ENCODE results near the gene MAP2K1.
A peak's percentile ranks its signal among the peaks of the same experiment; 100 is the strongest.

The MAP2K1 gene

GRCh38 chr15:66504563-66505429, 118.1 kb downstream of the MAP2K1 start, which contains the start of the genes RPL4 and ZWILCH:
Gene RPL4 (minus strand): TSS chr15:66504855. CDS start chr15:66504790, 65 bp downstream.
Gene ZWILCH (plus strand): TSS chr15:66505326. CDS start chr15:66505339, 13 bp downstream.
- peak within 1 kb of the TSS; percentile 94 for H3K4me3 ChIP-seq (ENCODE audit: low read depth, low read length)
- peak; percentile 94 for DNase-seq (ENCODE audit: low read depth)
- no peak for TF ChIP-seq CTCF (IDR thresholded peaks at IDR 0.05; ENCODE audit: control insufficient read depth, extremely low read depth, insufficient read depth)

DNA sequence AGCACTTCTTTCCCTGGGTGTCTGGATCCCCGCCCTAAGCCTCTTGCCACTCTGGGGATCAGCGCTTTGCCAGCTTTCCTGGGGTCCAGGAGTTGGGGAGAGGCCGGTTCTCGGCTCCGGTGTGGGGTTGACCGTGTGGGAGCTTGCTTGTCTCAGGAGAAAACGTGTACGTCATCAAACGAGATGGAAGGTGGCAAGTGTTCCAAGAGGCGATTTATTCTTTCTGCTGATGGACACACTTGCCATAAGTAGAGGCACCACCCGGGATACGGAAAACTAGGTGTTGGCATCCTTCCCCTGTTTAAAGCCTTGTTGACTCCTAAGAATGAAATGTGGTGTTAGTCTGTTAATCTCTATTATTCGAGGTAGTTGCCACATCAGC, 118.7 kb downstream of the MAP2K1 start:
- no peak for DNase-seq (ENCODE audit: low read depth)

DNA sequence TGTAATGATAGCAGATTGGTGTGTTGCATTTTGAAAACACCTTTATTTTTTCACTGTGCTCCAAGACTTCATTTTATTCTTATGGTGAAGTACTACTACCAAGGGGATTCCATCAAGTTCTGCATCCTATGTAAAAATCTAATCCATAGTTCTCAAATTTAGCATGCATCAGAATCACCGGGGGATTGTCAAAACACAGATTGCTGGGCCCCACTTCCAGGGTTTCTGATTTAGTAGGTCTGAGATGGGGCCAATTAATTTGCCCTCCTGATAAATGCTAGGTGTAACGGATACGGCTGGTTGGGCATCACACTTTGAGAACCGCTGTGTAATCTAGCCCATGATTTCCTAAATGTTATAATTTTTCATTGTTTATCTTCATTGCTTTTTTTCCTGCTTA, 119.1 kb downstream of the MAP2K1 start:
- H3K4me3 ChIP-seq (ENCODE audit: low read depth, low read length), result peak overlapping the region; percentile 94
- DNase-seq (ENCODE audit: low read depth), result no peak
- no peak for TF ChIP-seq CTCF (IDR thresholded peaks at IDR 0.05; ENCODE audit: control insufficient read depth, extremely low read depth, insufficient read depth)

More for the DNA sequence above, 118.7 kb downstream of the MAP2K1 start:
- H3K4me3 ChIP-seq (ENCODE audit: low read depth, low read length), result peak overlapping the region; percentile 94
- TF ChIP-seq CTCF (IDR thresholded peaks at IDR 0.05; ENCODE audit: control insufficient read depth, extremely low read depth, insufficient read depth), result no peak

DNA sequence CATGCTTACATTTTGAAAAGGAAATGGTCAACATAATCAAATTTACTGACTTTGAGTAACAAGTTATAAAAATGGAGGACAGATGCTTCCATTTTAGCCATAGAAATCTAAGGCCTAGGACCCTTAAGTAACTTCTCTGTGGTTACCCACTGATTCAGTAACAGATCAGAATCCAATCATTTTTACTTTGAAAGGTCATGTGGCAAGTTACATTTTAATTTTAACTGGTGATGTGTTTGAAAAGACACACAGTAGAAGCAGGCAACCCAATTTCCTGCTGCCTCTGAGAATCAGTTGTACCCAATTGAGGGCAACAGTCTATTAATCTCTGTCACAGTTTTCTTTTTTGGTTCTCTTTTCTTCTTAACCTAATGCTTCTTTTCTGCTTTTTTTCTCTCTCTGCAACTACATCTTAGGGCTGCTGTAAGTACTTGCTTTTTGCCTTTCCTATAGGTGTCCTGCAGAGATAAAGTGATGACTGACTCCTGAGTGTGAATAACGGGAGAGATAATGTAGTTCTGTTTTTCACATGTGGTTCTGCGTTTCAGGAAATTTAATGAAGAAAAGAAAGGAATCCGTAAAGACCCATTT, 121.7 kb downstream of the MAP2K1 start:
- DNase-seq (ENCODE audit: low read depth), result no peak

DNA sequence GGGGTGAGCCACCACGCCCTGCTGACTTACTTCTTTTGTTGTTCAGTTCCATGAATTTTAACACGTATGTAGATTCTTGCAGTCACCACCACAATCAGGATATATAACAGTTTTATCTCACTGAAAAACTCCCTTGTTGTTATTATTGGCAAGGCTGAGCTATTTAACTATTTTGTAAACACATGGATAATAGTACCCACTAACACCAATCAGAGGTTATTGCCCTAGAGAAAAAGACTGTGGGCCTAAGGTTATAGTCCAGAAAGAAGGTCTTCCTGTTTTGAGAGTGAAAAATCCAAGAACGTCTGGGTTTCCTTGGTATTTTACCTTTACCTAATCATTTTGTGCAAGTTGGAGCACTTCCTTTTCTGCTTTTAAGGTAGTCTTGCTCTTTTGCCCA, 127.9 kb downstream of the MAP2K1 start:
- no peak for DNase-seq (ENCODE audit: low read depth)
- H3K4me3 ChIP-seq (ENCODE audit: low read depth, low read length), result no peak overlapping the region
- TF ChIP-seq CTCF (IDR thresholded peaks at IDR 0.05; ENCODE audit: control insufficient read depth, extremely low read depth, insufficient read depth), result no peak

More for the DNA sequence above, 121.7 kb downstream of the MAP2K1 start:
- no peak overlapping the region for H3K4me3 ChIP-seq (ENCODE audit: low read depth, low read length)
- no peak for TF ChIP-seq CTCF (IDR thresholded peaks at IDR 0.05; ENCODE audit: control insufficient read depth, extremely low read depth, insufficient read depth)

GRCh38 chr15:66515901-66516322, 129.2 kb downstream of the MAP2K1 start:
- H3K4me3 ChIP-seq (ENCODE audit: low read depth, low read length), result no peak overlapping the region
- DNase-seq (ENCODE audit: low read depth), result no peak
- no peak for TF ChIP-seq CTCF (IDR thresholded peaks at IDR 0.05; ENCODE audit: control insufficient read depth, extremely low read depth, insufficient read depth)
